HG03565 (cell line): ENCODE measurements around the gene FAM8A1.
A peak's percentile ranks its signal among the peaks of the same experiment; 100 is the strongest.
"Not testable (repeated sequence)": the region's sequence is repeated elsewhere in the genome, so short reads cannot be mapped to it uniquely, and the experiment has no call there.

Source experiments
- ATAC-seq: cut with Tn5 transposase; IDR thresholded peaks from one replicate; pipeline ENCODE4 v1.9.1; 2021; ENCODE audit warnings: mild to moderate bottlenecking, moderate library complexity; ENCODE audit not compliant: unreplicated experiment

FAM8A1 gene, protein sequence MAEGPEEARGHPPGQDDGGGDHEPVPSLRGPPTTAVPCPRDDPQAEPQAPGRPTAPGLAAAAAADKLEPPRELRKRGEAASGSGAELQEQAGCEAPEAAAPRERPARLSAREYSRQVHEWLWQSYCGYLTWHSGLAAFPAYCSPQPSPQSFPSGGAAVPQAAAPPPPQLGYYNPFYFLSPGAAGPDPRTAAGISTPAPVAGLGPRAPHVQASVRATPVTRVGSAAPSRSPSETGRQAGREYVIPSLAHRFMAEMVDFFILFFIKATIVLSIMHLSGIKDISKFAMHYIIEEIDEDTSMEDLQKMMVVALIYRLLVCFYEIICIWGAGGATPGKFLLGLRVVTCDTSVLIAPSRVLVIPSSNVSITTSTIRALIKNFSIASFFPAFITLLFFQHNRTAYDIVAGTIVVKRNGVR

GRCh38 chr6:17599877-17600526 lies at the start of gene FAM8A1:
TSS of gene FAM8A1 (plus strand) at chr6:17600302. CDS start at chr6:17600410, 108 bp downstream.
- peak; percentile 74 for ATAC-seq

GRCh38 chr6:17551383-17551958 lies 48.6 kb upstream of the FAM8A1 start:
- ATAC-seq = no peak

DNA sequence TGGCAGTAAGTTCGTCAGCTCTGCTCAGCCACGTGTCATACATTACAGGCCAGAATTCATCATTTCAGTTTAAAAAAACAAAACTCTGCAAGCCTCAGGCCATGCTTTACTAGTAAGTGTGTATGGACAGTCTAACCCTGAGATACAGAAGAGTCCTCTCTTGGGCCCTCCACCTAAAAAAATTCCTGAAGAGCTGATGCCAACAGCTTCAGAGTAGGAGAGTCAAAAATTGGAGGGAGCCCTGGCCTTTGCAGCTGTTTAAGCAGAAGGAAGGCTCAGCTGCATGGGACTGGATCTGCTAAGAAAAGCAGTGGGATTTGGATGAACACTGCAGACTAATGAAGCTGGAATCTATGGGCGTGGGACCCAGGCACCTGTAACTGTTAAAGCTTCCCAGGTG lies 47.2 kb upstream of the FAM8A1 start:
- ATAC-seq = no peak

GRCh38 chr6:17556014-17556413 lies 44.1 kb upstream of the FAM8A1 start:
- ATAC-seq = no peak

- ATAC-seq = no peak
Measured at GRCh38 chr6:17562636-17563035, 37.5 kb upstream of the FAM8A1 start.

GRCh38 chr6:17565399-17565798 lies 34.7 kb upstream of the FAM8A1 start:
- no peak for ATAC-seq

GRCh38 chr6:17574866-17575560 lies 25.1 kb upstream of the FAM8A1 start:
- no peak for ATAC-seq

GRCh38 chr6:17577059-17577458 lies 23.0 kb upstream of the FAM8A1 start:
- ATAC-seq = no peak

GRCh38 chr6:17580518-17581048 lies 19.5 kb upstream of the FAM8A1 start:
- ATAC-seq = no peak

- ATAC-seq = not testable (repeated sequence)
Measured at GRCh38 chr6:17581282-17581681, 18.8 kb upstream of the FAM8A1 start.

DNA sequence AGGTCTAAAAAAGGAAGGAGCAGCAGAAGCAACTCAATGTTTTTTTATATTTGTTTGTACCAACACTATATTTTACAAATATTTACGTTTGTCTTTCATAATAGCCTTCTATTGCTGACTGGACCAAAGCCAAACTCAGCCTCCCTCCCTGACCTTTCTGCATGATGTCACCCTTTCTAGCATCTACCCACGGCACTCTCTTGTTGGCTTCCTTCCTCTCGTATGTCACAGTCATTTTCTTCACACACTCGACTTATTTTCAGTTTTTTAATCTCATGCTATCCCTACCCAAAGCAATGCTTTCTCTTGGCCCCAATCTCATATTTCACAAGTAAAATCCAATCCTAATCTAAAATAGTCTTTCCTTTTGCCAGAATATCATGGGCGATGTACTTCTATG lies 16.3 kb upstream of the FAM8A1 start:
- ATAC-seq = no peak

- ATAC-seq = peak; percentile 36
Measured at GRCh38 chr6:17584241-17584803, 15.8 kb upstream of the FAM8A1 start.

DNA sequence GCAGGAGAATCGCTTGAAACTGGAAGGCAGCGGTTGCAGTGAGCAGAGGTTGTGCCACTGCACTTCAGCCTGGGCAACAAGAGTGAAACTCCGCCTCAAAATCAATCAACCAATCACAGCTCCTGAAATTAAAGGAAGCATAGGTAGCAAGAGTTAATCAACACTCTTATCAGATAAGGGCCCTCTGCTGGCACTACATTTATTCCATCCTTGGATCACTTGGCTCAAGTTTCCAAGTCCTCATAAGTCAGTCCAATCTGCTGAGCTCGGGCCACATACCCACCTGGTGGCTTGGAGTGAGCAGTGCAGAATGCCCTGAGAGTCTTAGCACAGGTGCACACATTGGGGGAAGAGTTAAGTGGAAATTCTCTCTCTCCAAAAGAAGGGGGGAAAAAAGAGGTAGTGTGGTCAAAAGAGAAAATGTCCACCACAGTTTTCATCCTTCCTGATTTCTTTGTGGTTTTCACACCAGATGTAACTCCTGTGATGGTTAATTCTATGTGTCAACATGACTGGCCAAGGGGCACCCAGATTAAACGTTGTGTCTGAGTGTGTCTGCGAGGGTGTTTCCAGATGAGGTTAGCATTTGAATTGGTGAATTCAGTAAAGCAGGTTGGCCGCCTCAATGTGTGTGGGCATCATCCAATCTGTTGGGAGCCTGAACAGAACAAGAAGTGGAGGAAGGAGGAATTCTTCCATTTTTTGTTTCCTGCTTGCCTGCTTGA lies 14.2 kb upstream of the FAM8A1 start:
- ATAC-seq = no peak

DNA sequence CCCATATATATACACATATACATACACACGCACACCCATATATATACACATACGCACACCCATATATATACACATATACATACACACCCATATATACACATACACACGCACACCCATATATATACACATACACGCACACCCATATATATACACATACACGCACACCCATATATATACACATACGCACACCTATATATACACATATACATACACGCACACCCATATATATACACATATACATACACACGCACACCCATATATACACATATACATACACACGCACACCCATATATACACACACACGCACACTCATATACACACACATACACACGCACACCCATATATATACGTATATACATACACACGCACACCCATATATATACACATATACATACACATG lies 13.5 kb upstream of the FAM8A1 start:
- ATAC-seq = not testable (repeated sequence)

- ATAC-seq = no peak
Measured at GRCh38 chr6:17588011-17588410, 12.1 kb upstream of the FAM8A1 start.

GRCh38 chr6:17589406-17590096 lies 10.6 kb upstream of the FAM8A1 start:
- ATAC-seq = peak; percentile 61

DNA sequence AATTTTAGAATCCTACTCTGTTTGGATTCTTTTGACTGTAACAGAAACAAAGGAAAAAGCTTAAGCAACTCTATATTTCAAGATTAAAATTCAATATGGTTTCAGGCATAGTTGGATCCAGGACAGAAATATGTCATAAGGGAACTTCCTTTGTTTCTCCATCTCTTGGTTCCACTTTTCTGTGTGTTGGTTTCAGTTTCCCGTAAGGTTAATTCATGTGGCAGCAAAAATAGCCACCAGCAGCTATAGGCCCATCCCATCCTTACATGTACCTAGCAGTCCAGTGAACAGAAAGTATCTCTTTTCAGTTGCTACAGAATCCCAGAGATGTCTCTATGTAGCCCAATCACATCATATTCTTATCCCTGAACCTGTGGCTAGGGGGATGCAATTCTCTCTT lies 8.8 kb upstream of the FAM8A1 start:
- no peak for ATAC-seq

GRCh38 chr6:17593246-17593645 lies 6.9 kb upstream of the FAM8A1 start:
- ATAC-seq = no peak

DNA sequence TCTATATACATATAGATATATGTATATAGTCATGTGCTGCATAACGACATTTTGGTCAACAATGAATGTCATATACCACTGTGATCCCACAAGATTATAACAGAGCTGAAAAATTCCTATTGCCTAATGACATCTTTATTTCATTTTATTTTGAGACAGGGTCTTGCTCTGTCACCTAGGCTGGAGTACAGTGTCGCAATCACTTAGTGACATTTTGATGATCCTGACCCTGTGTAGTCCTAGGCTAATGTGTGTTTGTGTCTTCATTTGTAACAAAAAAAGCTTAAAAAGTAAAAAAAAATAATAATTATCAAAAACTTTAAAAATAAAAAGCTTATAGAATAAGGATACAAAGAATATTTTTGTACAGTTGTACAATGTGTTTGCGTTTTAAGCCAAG lies 4.0 kb upstream of the FAM8A1 start:
- no peak for ATAC-seq
